HG02938 (cell line): ENCODE results near the gene AGAP1.

ENCODE experiments used
- ATAC-seq: cut with Tn5 transposase; IDR thresholded peaks from one replicate; pipeline ENCODE4 v1.9.1; 2021; ENCODE audit warnings: mild to moderate bottlenecking, moderate library complexity; ENCODE audit not compliant: unreplicated experiment

AGAP1 gene

GRCh38 chr2:235784788-235785187 lies 290.9 kb downstream of the AGAP1 start:
- no peak for ATAC-seq

GRCh38 chr2:235789552-235789951 lies 295.7 kb downstream of the AGAP1 start:
- no peak for ATAC-seq

GRCh38 chr2:235793163-235793752 lies 299.4 kb downstream of the AGAP1 start:
- no peak for ATAC-seq

GRCh38 chr2:235799281-235799680 lies 305.4 kb downstream of the AGAP1 start:
- ATAC-seq: no peak

- ATAC-seq: no peak
Measured at GRCh38 chr2:235802542-235802941, 308.7 kb downstream of the AGAP1 start.

- no peak for ATAC-seq
Measured at GRCh38 chr2:235803028-235803427, 309.2 kb downstream of the AGAP1 start.

GRCh38 chr2:235804676-235805075 lies 310.8 kb downstream of the AGAP1 start:
- ATAC-seq: no peak

GRCh38 chr2:235806986-235807750 lies 313.3 kb downstream of the AGAP1 start:
- ATAC-seq: no peak

GRCh38 chr2:235808366-235808765 lies 314.5 kb downstream of the AGAP1 start:
- ATAC-seq: no peak

- ATAC-seq: no peak
Measured at GRCh38 chr2:235810252-235810651, 316.4 kb downstream of the AGAP1 start.

GRCh38 chr2:235810846-235811245 lies 317.0 kb downstream of the AGAP1 start:
- ATAC-seq: no peak

GRCh38 chr2:235811446-235812184 lies 317.8 kb downstream of the AGAP1 start:
- no peak for ATAC-seq

GRCh38 chr2:235812185-235812665 lies 318.4 kb downstream of the AGAP1 start:
- no peak for ATAC-seq

- no peak for ATAC-seq
Measured at GRCh38 chr2:235813398-235813797, 319.6 kb downstream of the AGAP1 start.

GRCh38 chr2:235820571-235820970 lies 326.7 kb downstream of the AGAP1 start:
- no peak for ATAC-seq

GRCh38 chr2:235824331-235824730 lies 330.5 kb downstream of the AGAP1 start:
- no peak for ATAC-seq

- no peak for ATAC-seq
Measured at GRCh38 chr2:235825946-235826345, 332.1 kb downstream of the AGAP1 start.

GRCh38 chr2:235826826-235827225 lies 333.0 kb downstream of the AGAP1 start:
- no peak for ATAC-seq

- ATAC-seq: no peak
Measured at GRCh38 chr2:235827585-235827992, 333.7 kb downstream of the AGAP1 start.

- no peak for ATAC-seq
Measured at GRCh38 chr2:235829726-235830125, 335.9 kb downstream of the AGAP1 start.

- no peak for ATAC-seq
Measured at GRCh38 chr2:235831755-235832154, 337.9 kb downstream of the AGAP1 start.

- ATAC-seq: no peak
Measured at GRCh38 chr2:235832941-235833340, 339.1 kb downstream of the AGAP1 start.
